Caco-2 (cell line): ENCODE results near the gene PRPF31. TPM values are rescaled to one million over a fixed set of nuclear protein-coding genes. Genes with fewer than 3 reads are reported as not detected.

Experiments used
- BruUV-seq: library from RNA; stranded (reverse); fragments of 400-500 nt; replicated peaks from 2 replicates; lab custom pipeline; 2021; lab: Mats Ljungman, UMichigan
- CTCF ChIA-PET: fragments of 300-600 bp; sonication (Branson Sonifier 250); formaldehyde crosslinking; loops from one replicate; lab custom pipeline; 2022; ENCODE audit warnings: antibody characterized with exemption; lab: Charles Lee
- POLR2A ChIA-PET: fragments of 300-600 bp; sonication (Branson Sonifier 250); formaldehyde crosslinking; loops from one replicate; lab custom pipeline; 2022; ENCODE audit warnings: antibody characterized with exemption; lab: Charles Lee
- DNase-seq, 2 experiments: peaks; one replicate each; pipeline versions ENCODE4 v3.0.0 to v3.0.0-alpha.2; 2020 to 2022
- H3K27me3 ChIP-seq: replicated peaks from 2 replicates; pipeline ENCODE4 v1.6.0; 2011; ENCODE audit warnings: low read length; ENCODE audit not compliant: control insufficient read depth, insufficient read depth
- H3K36me3 ChIP-seq: 2 replicates; pipeline ENCODE4 v1.5.1; 2011; ENCODE audit warnings: low read length; ENCODE audit not compliant: control insufficient read depth, insufficient read depth
- H3K4me1 ChIP-seq: fragments of 250-450 bp; sonication (Bioruptor Pico); 2 replicates; pipeline ENCODE4 v1.5.1; 2020; ENCODE audit warnings: mild to moderate bottlenecking
- H3K4me3 ChIP-seq: 2 replicates; pipeline ENCODE4 v1.5.1; 2011; ENCODE audit warnings: low read depth, mild to moderate bottlenecking, control low read depth, low read length
- H3K9me3 ChIP-seq: fragments of 250-450 bp; sonication (Bioruptor Pico); 2 replicates; pipeline ENCODE4 v1.5.1; 2020; ENCODE audit warnings: mild to moderate bottlenecking, moderate library complexity
- H3K27ac Mint-ChIP-seq: one replicate; pipeline ENCODE4 v1.8.0; 2022; ENCODE audit warnings: mixed read lengths; ENCODE audit not compliant: unreplicated experiment
- H3K27me3 Mint-ChIP-seq: one replicate; pipeline ENCODE4 v1.8.0; 2022; ENCODE audit warnings: mixed read lengths; ENCODE audit not compliant: insufficient read depth, unreplicated experiment
- H3K36me3 Mint-ChIP-seq: one replicate; pipeline ENCODE4 v1.8.0; 2022; ENCODE audit warnings: mild to moderate bottlenecking, mixed read lengths; ENCODE audit not compliant: insufficient read depth, unreplicated experiment
- H3K4me1 Mint-ChIP-seq: one replicate; pipeline ENCODE4 v1.8.0; 2022; ENCODE audit warnings: low read depth, mixed read lengths; ENCODE audit not compliant: unreplicated experiment
- H3K4me3 Mint-ChIP-seq: one replicate; pipeline ENCODE4 v1.8.0; 2022; ENCODE audit warnings: mild to moderate bottlenecking, moderate library complexity, mixed read lengths; ENCODE audit not compliant: unreplicated experiment
- H3K9me3 Mint-ChIP-seq: one replicate; pipeline ENCODE4 v1.8.0; 2022; ENCODE audit warnings: mixed read lengths; ENCODE audit not compliant: unreplicated experiment
- CTCF ChIP-seq, 2 experiments: fragments of 200-600 bp in 1 of 2; IDR thresholded peaks; 1 replicate in 1 of 2; 2 replicates in 1 of 2; pipeline versions ENCODE4 v1.5.1 to v1.8.0; 2011 to 2022; ENCODE audit warnings: antibody characterized with exemption in 1 of 2, control low read depth in 1 of 2, inconsistent platforms in 1 of 2, low read depth in 1 of 2, low read length in 1 of 2, mild to moderate bottlenecking in 1 of 2, moderate library complexity in 1 of 2; ENCODE audit not compliant: insufficient read depth in 1 of 2, severe bottlenecking in 1 of 2, unreplicated experiment in 1 of 2
- intact Hi-C: fragments of 100-400 bp; cut with micrococcal nuclease; formaldehyde crosslinking; loops from one replicate; pipeline ENCODE4 v1.10.0; 2022; ENCODE audit not compliant: unreplicated experiment
- total RNA-seq: library from RNA; stranded (reverse); gene quantifications from 2 replicates; pipeline ENCODE4 v1.2.3, GENCODE V29; 2022

PRPF31 gene
- total RNA-seq, 1 experiment from 2014 or later, result 99.0 TPM

GRCh38 chr19:54160182-54160811, 44.7 kb downstream of the PRPF31 start:
- H3K4me3 Mint-ChIP-seq, result peak overlapping the region; percentile 79
- no peaks in the 10 kb centered on the region for H3K9me3 ChIP-seq
- TF ChIP-seq CTCF (IDR thresholded peaks at IDR 0.05; ENCODE audit: insufficient read depth in 1 of 2, low read depth in 1 of 2, low read length in 1 of 2, severe bottlenecking in 1 of 2, unreplicated experiment in 1 of 2), result no peak
- BruUV-seq, result TSS peak; percentile 79
- intact Hi-C loops, result no loop called here
- H3K9me3 Mint-ChIP-seq, result peaks cover 4% of the 10 kb centered on the region
- CTCF ChIA-PET, result interaction anchor here (1.1 to 2.3 kb wide), 5 partner anchors 8 to 29 kb away, joined by 3 to 14 read pairs (median 7); partner anchors contain the start of genes CNOT3, MBOAT7 and TMC4
- H3K4me3 ChIP-seq, result peak overlapping the region; percentile 53
- peak overlapping the region; percentile 87 for H3K27ac Mint-ChIP-seq
- POLR2A ChIA-PET, result interaction anchor here (1.5 to 3.4 kb wide), 4 partner anchors 23 to 289 kb away, joined by 3 to 30 read pairs (median 14); partner anchors contain the start of genes CNOT3, LENG8, MBOAT7 and TSEN34
- H3K36me3 Mint-ChIP-seq, result peaks cover 75% of the 10 kb centered on the region
- H3K27me3 Mint-ChIP-seq, result no peaks in the 10 kb centered on the region
- no peaks in the 10 kb centered on the region for H3K27me3 ChIP-seq
- H3K36me3 ChIP-seq, result 0 out of 2 replicates have a peak, but pooled peaks cover 2% of the 10 kb centered on the region
- peaks cover 42% of the 10 kb centered on the region for H3K4me1 Mint-ChIP-seq
- DNase-seq, result no peak
- H3K4me1 ChIP-seq, result peaks cover 24% of the 10 kb centered on the region

- peak overlapping the region; percentile 79 for H3K4me3 Mint-ChIP-seq
- DNase-seq, result no peak
- peaks cover 47% of the 10 kb centered on the region for H3K4me1 Mint-ChIP-seq
- peaks cover 10% of the 10 kb centered on the region for H3K9me3 Mint-ChIP-seq
- no peaks in the 10 kb centered on the region for H3K27me3 Mint-ChIP-seq
- CTCF ChIA-PET, result interaction anchor here (0.7 to 1.3 kb wide), 2 partner anchors 12 to 24 kb away, joined by 3 read pairs; no protein-coding TSS in a partner anchor
- Histone ChIP-seq H3K36me3 (0 out of 2 replicates have a peak, but pooled peaks cover 2% of the 10 kb centered on the region), H3K4me3 (peak overlapping the region; percentile 53), H3K4me1 (peaks cover 24% of the 10 kb centered on the region), H3K9me3 (no peaks in the 10 kb centered on the region), H3K27me3 (no peaks in the 10 kb centered on the region)
- H3K27ac Mint-ChIP-seq, result peak overlapping the region; percentile 87
- H3K36me3 Mint-ChIP-seq, result peaks cover 74% of the 10 kb centered on the region
- intact Hi-C loops, result no loop called here
- POLR2A ChIA-PET, result interaction anchor here (2.9 to 3.4 kb wide), 2 partner anchors 24 to 29 kb away, joined by 23 to 30 read pairs; partner anchors contain the start of genes CNOT3, MBOAT7 and TSEN34
- no TSS peak for BruUV-seq
- no peak for TF ChIP-seq CTCF (IDR thresholded peaks at IDR 0.05; ENCODE audit: insufficient read depth in 1 of 2, low read depth in 1 of 2, low read length in 1 of 2, severe bottlenecking in 1 of 2, unreplicated experiment in 1 of 2)
Measured at GRCh38 chr19:54160854-54161253, 45.3 kb downstream of the PRPF31 start.

- Mint-ChIP-seq H3K4me1 (peaks cover 40% of the 10 kb centered on the region), H3K36me3 (peaks cover 63% of the 10 kb centered on the region), H3K27ac (peak overlapping the region; percentile 87), H3K9me3 (peaks cover 12% of the 10 kb centered on the region), H3K27me3 (no peaks in the 10 kb centered on the region), H3K4me3 (peak overlapping the region; percentile 79)
- Histone ChIP-seq H3K27me3 (no peaks in the 10 kb centered on the region), H3K9me3 (no peaks in the 10 kb centered on the region), H3K4me1 (peaks cover 20% of the 10 kb centered on the region), H3K36me3 (no peaks in the 10 kb centered on the region), H3K4me3 (peak overlapping the region; percentile 37)
- no TSS peak for BruUV-seq
- TF ChIP-seq CTCF (IDR thresholded peaks at IDR 0.05; ENCODE audit: insufficient read depth in 1 of 2, low read depth in 1 of 2, low read length in 1 of 2, severe bottlenecking in 1 of 2, unreplicated experiment in 1 of 2), result no peak
- intact Hi-C loops, result loop anchor here (1.0 kb wide), 1 partner anchor 11 kb away; the partner anchor contains the start of gene TMC4
- ChIA-PET POLR2A (no interaction called here), CTCF (interaction anchor here (0.6 to 1.8 kb wide), 3 partner anchors 25 to 33 kb away, joined by 3 to 7 read pairs (median 4); partner anchors contain the start of gene MBOAT7)
- DNase-seq, result peak; percentile 92 to 94
Measured at GRCh38 chr19:54162241-54162805, 46.8 kb downstream of the PRPF31 start.
